T47D (cell line): ENCODE results near the gene ATXN1.

Experiments
- DNase-seq, 2 experiments: peaks; one replicate each; pipeline versions ENCODE4 v3.0.0 to v3.0.0-alpha.2; 2011 to 2012; ENCODE audit warnings: low read depth in 1 of 2, low spot score in 1 of 2
- JUND ChIP-seq: IDR thresholded peaks from 2 replicates; pipeline ENCODE4 v1.6.1; 2012; ENCODE audit warnings: low read depth
- in situ Hi-C: cut with HindIII; loops from 2 replicates; pipeline ENCODE4 v1.10.0; 2016; ENCODE audit warnings: low sequenced_read_pairs, low pct_unique_long_range_greater_than_20kb

Gene ATXN1

GRCh38 chr6:16764188-16764950, 3.1 kb upstream of the ATXN1 start:
- no peak for TF ChIP-seq JUND
- in situ Hi-C loops: no loop called here
- DNase-seq: peak in 1 of 2 experiments; percentile 53

DNA sequence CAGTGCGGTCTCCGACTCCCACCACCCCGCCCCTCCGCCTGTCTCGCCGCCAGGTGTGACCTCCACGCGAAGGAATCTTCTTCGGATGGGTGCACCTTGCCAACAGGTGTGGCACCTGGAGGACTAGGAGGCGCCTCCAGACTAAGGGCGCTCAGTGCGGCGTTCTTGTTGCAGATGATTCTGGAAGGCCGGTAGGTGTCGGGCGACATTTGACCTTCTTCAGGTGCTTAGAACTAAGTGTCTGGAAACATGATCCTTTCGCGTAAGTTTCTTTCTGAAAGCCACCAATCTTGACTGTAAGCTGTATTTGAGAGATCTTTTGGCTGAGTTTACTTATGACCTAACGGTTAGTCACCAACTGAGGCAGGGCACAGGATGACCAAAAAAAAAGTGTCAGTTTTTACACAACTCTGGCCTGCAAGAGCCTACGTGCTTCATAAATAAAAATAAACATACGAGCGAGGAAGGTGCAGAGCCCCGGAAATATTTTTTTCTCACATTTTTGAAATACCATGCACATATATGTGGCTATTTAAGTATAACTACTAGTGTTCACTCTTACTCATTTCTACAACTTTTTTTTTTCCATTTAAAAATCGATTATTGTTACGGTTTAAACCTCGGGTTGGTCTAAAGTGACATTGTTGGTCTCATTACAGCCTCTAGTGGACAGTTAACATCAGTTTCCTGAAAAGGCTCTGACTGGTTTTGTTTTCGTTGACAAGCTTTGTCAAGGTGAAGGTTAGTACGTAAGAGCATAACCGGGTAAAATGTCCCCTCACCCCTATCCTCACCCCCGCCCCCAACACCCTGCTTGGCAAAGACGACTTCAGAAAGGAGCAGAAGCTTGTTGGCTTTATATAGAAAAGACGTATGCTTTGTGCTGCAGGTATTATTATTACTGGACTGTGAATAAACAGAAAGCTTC, 1.6 kb upstream of the ATXN1 start:
- in situ Hi-C loops: no loop called here
- DNase-seq: peak; percentile 68 to 79
- TF ChIP-seq JUND: no peak

DNA sequence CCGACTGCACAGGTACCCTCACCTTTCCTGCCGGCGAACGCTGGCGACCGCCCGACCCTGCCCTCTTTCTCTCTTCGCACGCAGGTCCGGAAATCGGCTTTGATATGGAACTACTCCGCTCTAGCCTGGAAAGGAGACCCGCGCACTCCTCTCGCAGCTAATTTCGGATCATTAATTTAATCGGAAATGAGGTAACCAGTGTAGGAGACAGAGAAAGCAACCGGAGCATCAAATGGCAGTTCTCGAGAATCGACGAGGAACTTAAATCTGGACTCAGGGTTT, 949 bp upstream of the ATXN1 start:
- TF ChIP-seq JUND: no peak
- DNase-seq: no peak
- in situ Hi-C loops: no loop called here

DNA sequence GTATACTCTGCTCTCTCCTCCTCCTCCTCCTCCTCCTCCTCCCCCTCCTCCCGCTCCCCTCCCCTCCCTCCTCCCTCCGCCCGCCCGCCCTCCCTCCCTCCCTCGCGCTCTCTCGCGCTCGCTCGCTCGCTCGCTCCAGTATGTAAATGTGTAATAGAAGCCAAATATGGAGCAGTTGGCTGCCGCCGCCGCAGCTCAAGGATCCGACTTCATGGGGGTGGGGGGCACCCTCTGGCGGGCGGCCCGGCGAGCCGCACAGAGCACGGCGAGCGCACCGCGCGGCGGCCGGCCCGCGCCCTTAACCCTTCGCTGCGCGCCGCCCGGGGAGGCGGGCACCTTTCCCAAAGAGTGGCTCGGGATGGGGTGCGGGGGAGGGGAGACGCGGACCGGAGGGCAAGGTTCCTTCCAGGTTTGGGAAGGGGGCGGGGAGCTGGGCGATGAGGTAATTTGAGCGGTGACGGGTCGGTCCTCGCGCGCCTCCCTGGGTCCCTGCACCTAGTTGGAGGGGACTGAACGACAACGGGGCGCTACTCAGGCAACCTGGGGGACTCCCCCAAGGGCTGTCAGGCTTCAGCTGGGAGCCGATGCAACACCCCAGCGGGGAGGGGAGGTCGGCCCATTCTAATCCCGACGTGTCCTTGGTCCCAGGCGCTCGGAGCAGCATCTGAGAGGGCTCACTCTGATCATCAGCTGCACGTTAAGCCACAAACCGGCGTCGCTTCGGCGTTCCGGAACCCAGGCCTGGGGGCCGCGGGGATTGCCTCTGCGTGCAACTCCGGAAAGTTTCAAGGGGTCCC, 409 bp upstream of the ATXN1 start:
- DNase-seq: peak; percentile 86 to 95
- in situ Hi-C loops: no loop called here
- TF ChIP-seq JUND: no peak

DNA sequence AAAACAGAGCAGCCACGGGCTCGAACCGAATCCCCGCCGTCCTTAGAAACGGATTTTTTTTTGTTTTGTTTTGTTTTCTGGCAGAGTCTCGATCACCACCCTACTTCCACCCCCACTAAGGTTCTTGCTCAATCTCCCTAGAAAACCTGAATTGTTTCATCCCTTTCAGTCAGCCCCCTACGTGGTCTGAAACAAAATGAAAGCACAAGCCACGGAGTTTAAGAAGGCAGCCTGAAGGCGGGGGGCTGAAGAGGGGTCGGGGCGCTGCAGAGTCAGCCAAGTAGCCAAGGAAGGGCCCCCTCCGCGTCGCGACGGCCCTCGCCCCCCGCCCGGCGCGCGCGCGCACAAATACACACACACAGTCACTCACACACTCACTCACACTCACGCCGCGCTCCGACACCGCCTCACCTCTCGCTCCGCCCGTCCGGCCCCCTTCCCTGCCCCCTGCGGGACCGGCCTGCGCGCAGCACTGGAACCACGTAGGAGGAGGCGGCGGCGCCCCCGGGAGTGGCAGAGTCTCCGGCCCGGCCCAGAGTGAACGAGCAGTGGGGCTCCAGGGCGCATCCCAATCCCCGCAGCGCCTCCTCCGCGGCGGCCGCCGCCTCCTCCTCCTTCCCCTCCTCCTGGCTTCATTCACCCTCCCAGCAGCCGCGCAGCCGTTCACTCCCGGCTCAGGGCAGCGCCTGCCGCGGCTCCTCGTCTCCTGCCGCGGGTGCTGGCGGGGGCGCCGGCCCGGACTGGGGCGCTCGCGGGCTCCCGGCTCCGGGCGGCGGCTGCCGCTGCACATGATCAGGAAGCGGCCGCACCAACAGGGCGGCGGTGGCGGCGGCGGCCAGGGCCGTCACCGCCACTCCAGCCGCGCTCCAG, 1.4 kb downstream of the ATXN1 start:
- DNase-seq: peak; percentile 88 to 90
- in situ Hi-C loops: no loop called here
- no peak for TF ChIP-seq JUND

- in situ Hi-C loops: no loop called here
- DNase-seq: peak in 1 of 2 experiments; percentile 15
- no peak for TF ChIP-seq JUND
These were observed 2.0 kb downstream of the ATXN1 start for GRCh38 chr6:16759181-16759645.

- in situ Hi-C loops: no loop called here
- no peak for TF ChIP-seq JUND
- no peak for DNase-seq
These were observed 2.9 kb downstream of the ATXN1 start for GRCh38 chr6:16758163-16758975.

DNA sequence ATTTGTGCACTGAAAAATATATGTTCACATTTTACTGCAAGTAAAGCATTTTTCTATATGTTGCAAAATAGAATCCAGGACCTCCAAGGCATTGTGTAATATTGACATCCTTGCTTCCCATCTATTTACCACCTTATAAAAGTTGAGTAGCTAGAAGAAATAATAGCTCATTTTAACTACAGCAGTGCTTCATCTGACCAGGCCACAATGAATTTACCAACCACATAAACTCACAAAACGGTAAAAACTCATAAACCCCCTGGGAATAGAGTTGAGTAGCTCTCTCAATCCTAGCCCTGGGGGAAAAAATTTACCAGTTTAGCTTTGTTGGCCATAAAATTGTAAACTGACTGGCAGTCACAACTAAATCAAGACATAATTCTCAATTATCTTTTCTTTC, 3.9 kb downstream of the ATXN1 start:
- in situ Hi-C loops: no loop called here
- no peak for DNase-seq
- no peak for TF ChIP-seq JUND

- no peak for TF ChIP-seq JUND
These were observed 4.5 kb downstream of the ATXN1 start for GRCh38 chr6:16756660-16757255.

GRCh38 chr6:16755544-16755943, 5.7 kb downstream of the ATXN1 start:
- in situ Hi-C loops: no loop called here
- DNase-seq: no peak
- TF ChIP-seq JUND: no peak

More at GRCh38 chr6:16756660-16757255, 4.5 kb downstream of the ATXN1 start:
- DNase-seq: no peak
- in situ Hi-C loops: no loop called here

- TF ChIP-seq JUND: 0 out of 2 replicates have a peak, but pooled peaks have one; percentile 23
- in situ Hi-C loops: no loop called here
- DNase-seq: peak in 1 of 2 experiments; percentile 60
These were observed 6.4 kb downstream of the ATXN1 start for GRCh38 chr6:16754876-16755275.
